AG04450 (cell line): Measurements from ENCODE around the gene IRF2. TPM values are rescaled to one million over a fixed set of nuclear protein-coding genes. Genes with fewer than 3 reads are reported as not detected.
A peak's percentile ranks its signal among the peaks of the same experiment; 100 is the strongest.
"Not testable (repeated sequence)": the region's sequence is repeated elsewhere in the genome, so short reads cannot be mapped to it uniquely, and the experiment has no call there.

Experiments
- CTCF ChIA-PET: fragments of 300-600, 350-600 bp; formaldehyde crosslinking; extraction: SDS; loops from one replicate; lab custom pipeline; 2022; ENCODE audit warnings: antibody characterized with exemption, inconsistent platforms; lab: Charles Lee
- POLR2A ChIA-PET: fragments of 350-600 bp; formaldehyde crosslinking; extraction: SDS; loops from one replicate; lab custom pipeline; 2021; ENCODE audit warnings: antibody characterized with exemption, inconsistent platforms; lab: Yijun Ruan, JAX
- DNase-seq: peaks from one replicate; pipeline ENCODE4 v3.0.0-alpha.2; 2011; ENCODE audit warnings: low read depth, low spot score
- H3K27ac ChIP-seq: one replicate; pipeline ENCODE4 v1.5.1; 2012; ENCODE audit warnings: low read depth, low read length, control low read depth
- H3K27me3 ChIP-seq: one replicate; pipeline ENCODE4 v1.6.0; 2012; ENCODE audit warnings: low read length; ENCODE audit not compliant: control insufficient read depth, insufficient read depth
- H3K4me3 ChIP-seq: 2 replicates; pipeline ENCODE4 v1.5.1; 2011; ENCODE audit warnings: mild to moderate bottlenecking, low read depth, low read length, control low read depth
- H3K9me3 ChIP-seq: 2 replicates; pipeline ENCODE4 v1.5.1; 2012; ENCODE audit warnings: low read length; ENCODE audit not compliant: control insufficient read depth, insufficient read depth
- polyA plus RNA-seq: library from polyadenylated mRNA; depleted of rRNA; stranded (reverse); fragments of >200 nt; gene quantifications from 2 replicates; pipeline ENCODE4 v1.2.3, GENCODE V29; 2011
- TF ChIP-seq, protein P1 (sequence below): IDR thresholded peaks from 2 replicates; pipeline ENCODE4 v1.5.1; 2011; ENCODE audit warnings: low read depth, low read length, control low read depth, inconsistent platforms

The IRF2 gene
- polyA plus RNA-seq, 1 experiment: 39.2 TPM

DNA sequence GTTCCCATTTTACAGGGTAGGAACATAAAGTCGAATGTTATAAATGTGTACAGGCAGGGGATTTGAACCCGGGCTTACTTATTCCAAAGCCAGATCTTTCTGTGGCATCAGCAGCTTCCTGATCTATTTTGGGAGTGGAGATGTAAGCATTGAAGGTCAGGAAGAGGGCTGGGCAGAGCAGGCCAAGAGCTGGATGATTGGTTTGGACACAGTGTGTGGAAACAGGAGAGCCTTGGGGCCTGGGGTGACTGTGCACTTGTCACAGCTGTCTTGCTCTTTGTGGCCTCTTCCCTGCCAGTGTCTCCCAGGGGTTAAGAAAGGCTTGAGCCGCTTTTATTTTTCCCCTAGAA lies 128.8 kb downstream of the IRF2 start:
- Histone ChIP-seq H3K27ac (no peak overlapping the region), H3K27me3 (no peaks in the 10 kb centered on the region), H3K4me3 (no peak overlapping the region), H3K9me3 (no peaks in the 10 kb centered on the region)
- TF ChIP-seq, protein P1, sequence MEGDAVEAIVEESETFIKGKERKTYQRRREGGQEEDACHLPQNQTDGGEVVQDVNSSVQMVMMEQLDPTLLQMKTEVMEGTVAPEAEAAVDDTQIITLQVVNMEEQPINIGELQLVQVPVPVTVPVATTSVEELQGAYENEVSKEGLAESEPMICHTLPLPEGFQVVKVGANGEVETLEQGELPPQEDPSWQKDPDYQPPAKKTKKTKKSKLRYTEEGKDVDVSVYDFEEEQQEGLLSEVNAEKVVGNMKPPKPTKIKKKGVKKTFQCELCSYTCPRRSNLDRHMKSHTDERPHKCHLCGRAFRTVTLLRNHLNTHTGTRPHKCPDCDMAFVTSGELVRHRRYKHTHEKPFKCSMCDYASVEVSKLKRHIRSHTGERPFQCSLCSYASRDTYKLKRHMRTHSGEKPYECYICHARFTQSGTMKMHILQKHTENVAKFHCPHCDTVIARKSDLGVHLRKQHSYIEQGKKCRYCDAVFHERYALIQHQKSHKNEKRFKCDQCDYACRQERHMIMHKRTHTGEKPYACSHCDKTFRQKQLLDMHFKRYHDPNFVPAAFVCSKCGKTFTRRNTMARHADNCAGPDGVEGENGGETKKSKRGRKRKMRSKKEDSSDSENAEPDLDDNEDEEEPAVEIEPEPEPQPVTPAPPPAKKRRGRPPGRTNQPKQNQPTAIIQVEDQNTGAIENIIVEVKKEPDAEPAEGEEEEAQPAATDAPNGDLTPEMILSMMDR: no peak
- ChIA-PET POLR2A (no interaction called here), CTCF (no interaction called here)
- DNase-seq: no peak

GRCh38 chr4:184344899-184345572 lies 129.3 kb downstream of the IRF2 start:
- no peak overlapping the region for H3K27ac ChIP-seq

GRCh38 chr4:184344435-184344834 lies 129.9 kb downstream of the IRF2 start:
- no peak for DNase-seq
- POLR2A ChIA-PET: interaction anchor here (1.0 kb wide), 1 partner anchor 130 kb away, joined by 3 read pairs; the partner anchor contains the start of gene IRF2
- TF ChIP-seq, protein P1: no peak
- Histone ChIP-seq H3K4me3 (no peak overlapping the region), H3K27ac (no peak overlapping the region), H3K27me3 (no peaks in the 10 kb centered on the region), H3K9me3 (no peaks in the 10 kb centered on the region)
- CTCF ChIA-PET: interaction anchor here (1.5 kb wide), 1 partner anchor 81 kb away, joined by 9 read pairs; no protein-coding TSS in a partner anchor

More at GRCh38 chr4:184344899-184345572, 129.3 kb downstream of the IRF2 start:
- POLR2A ChIA-PET: no interaction called here
- no peak for DNase-seq
- TF ChIP-seq, protein P1: no peak
- H3K27me3 ChIP-seq: no peaks in the 10 kb centered on the region
- H3K4me3 ChIP-seq: no peak overlapping the region
- CTCF ChIA-PET: no interaction called here
- H3K9me3 ChIP-seq: no peaks in the 10 kb centered on the region

GRCh38 chr4:184343502-184344177 lies 130.7 kb downstream of the IRF2 start:
- TF ChIP-seq, protein P1: no peak
- H3K27me3 ChIP-seq: no peaks in the 10 kb centered on the region
- peak; percentile 27 for DNase-seq
- peak overlapping the region; percentile 92 for H3K4me3 ChIP-seq
- H3K9me3 ChIP-seq: no peaks in the 10 kb centered on the region
- ChIA-PET POLR2A (interaction anchor here (1.0 kb wide), 1 partner anchor 131 kb away, joined by 3 read pairs; the partner anchor contains the start of gene IRF2), CTCF (interaction anchor here (1.5 kb wide), 1 partner anchor 80 kb away, joined by 9 read pairs; no protein-coding TSS in a partner anchor)
- no peak overlapping the region for H3K27ac ChIP-seq

DNA sequence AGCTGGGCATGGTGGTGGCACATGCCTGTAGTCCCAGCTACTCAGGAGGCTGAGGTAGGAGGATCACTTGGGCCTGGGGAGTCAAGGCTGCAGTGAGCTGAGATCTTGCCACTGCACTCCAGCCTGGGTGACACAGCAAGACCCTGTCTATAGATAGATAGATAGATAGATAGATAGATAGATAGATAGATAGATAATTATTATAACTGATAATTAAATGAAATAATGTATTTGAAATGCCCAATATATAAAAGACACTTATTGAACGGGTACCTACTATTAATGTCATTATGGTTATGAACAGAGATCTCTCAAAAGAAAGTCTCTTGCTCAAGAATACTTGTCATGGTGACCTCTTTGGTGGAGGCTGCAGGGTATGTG lies 131.5 kb downstream of the IRF2 start:
- POLR2A ChIA-PET, H3K9me3 ChIP-seq, H3K27me3 ChIP-seq, H3K4me3 ChIP-seq, H3K27ac ChIP-seq, DNase-seq: not testable (repeated sequence)
- CTCF ChIA-PET: interaction anchor here (1.5 kb wide), 1 partner anchor 79 kb away, joined by 9 read pairs; no protein-coding TSS in a partner anchor
